Measurements from ENCODE around the gene DNAH17. TPM values are rescaled to one million over a fixed set of nuclear protein-coding genes. Genes with fewer than 3 reads are reported as not detected.

DNAH17 gene
- total RNA-seq, 3 donors from 2014 or later (not counting 1 experiment from before 2014, with no cell fraction given), result 0.16 to 0.25 (median 0.24) TPM

DNA sequence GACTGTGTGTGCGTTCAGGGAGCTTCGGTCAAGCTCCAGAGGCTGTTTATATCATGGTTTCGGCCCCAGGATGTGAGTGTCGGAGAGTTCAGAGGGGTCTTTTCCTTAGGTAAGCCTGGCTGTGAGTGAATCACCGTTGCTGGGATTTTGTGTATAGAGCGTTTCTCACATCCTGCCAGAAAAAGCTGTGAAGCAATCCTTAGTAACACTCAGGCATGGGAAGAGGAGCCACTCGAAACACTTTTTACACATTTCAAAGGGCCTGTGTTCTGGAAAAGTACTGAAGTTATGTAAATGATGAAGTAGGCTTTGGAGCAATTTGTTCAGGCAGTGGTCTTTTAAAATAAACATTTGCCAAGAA, 198.1 kb downstream of the DNAH17 start:
- peak overlapping the region; percentile 91 for H3K4me3 Mint-ChIP-seq
- WGBS (ENCODE audit: insufficient coverage), result 3% methylated on average over 6 of the region's 7 CpGs
- H3K9me3 ChIP-seq (ENCODE audit: control insufficient read depth, insufficient read depth, low read length), result no peaks in the 10 kb centered on the region
- no peak for ATAC-seq
- no peaks in the 10 kb centered on the region for H3K36me3 ChIP-seq (ENCODE audit: control insufficient read depth, insufficient read depth, low read length)
- no peaks in the 10 kb centered on the region for H3K27me3 ChIP-seq (ENCODE audit: control insufficient read depth, insufficient read depth, low read length)
- peaks cover 45% of the 10 kb centered on the region for H3K4me1 ChIP-seq (ENCODE audit: control insufficient read depth, insufficient read depth, low read length)
- peak overlapping the region; percentile 90 for H3K4me3 ChIP-seq (ENCODE audit: low read length)
- H3K27ac ChIP-seq (ENCODE audit: low read length), result peak overlapping the region; percentile 63
- no peaks in the 10 kb centered on the region for H3K27me3 Mint-ChIP-seq (ENCODE audit: low read depth in 2 of 2)
- peaks cover 44 to 45% of the 10 kb centered on the region in 2 donors for H3K4me1 Mint-ChIP-seq
- H3K9me3 Mint-ChIP-seq, result no peaks in the 10 kb centered on the region
- H3K27ac Mint-ChIP-seq, result peak overlapping the region; percentile 84 to 95
- intact Hi-C loops (cut with micrococcal nuclease), result loop anchor here (2.0 kb wide), 1 partner anchor 18 kb away; the partner anchor contains the start of gene SOCS3
- DNase-seq, result peak in 1 of 2 donors; percentile 28
- H3K36me3 Mint-ChIP-seq, result no peaks in the 10 kb centered on the region
- TF ChIP-seq, protein P1, sequence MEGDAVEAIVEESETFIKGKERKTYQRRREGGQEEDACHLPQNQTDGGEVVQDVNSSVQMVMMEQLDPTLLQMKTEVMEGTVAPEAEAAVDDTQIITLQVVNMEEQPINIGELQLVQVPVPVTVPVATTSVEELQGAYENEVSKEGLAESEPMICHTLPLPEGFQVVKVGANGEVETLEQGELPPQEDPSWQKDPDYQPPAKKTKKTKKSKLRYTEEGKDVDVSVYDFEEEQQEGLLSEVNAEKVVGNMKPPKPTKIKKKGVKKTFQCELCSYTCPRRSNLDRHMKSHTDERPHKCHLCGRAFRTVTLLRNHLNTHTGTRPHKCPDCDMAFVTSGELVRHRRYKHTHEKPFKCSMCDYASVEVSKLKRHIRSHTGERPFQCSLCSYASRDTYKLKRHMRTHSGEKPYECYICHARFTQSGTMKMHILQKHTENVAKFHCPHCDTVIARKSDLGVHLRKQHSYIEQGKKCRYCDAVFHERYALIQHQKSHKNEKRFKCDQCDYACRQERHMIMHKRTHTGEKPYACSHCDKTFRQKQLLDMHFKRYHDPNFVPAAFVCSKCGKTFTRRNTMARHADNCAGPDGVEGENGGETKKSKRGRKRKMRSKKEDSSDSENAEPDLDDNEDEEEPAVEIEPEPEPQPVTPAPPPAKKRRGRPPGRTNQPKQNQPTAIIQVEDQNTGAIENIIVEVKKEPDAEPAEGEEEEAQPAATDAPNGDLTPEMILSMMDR (IDR thresholded peaks at IDR 0.05), result no peak

DNA sequence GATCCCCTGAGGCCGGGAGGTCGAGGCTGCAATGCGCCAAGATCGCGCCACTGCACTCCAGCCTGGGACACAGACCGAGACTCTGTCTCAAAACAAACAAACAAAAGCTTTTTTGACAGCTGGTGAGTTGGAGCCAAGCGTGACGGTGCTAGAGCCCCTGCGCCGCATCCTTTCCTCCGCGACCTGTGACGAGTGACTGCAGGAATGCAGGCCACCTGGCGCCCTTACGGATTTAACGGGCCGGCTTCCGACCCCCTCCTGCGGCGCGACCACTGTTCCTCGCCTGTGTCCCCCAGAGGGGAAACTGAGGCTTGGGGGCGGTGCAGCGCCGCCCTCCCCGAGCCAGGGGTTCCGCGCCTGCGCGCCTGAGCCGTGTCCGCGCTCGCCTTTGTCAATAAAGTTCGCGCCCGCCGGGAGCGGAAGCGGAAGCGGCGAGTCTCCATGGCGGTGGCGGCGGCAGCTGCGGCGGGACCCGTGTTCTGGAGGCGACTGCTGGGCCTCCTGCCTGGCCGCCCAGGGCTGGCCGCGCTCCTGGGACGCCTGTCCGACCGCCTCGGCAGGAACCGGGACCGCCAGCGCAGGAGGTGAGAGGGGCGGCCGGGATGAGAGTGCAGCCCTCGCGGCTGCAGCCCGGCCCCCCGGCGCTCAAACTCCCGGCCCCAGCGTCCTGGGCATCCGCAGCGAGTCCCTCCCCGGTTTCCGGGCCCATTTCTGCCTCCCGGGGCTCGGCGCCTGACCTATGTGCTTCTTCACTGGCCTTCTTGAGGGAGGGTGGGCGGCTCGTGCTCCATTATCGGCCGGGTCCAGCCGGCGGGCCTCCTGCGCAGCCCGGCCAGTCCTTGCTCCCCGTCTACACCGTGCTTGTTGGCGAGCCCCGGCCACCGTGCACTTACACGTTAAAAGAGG, 198.7 kb downstream of the DNAH17 start, which contains the start of gene PGS1:
PGS1 (plus strand) TSS at position 425 of the 906 bp plus-strand sequence; CDS start at position 442, 17 bp downstream.
- TF ChIP-seq, protein P1 (IDR thresholded peaks at IDR 0.05), result no peak
- no peaks in the 10 kb centered on the region for H3K36me3 Mint-ChIP-seq
- peak within 1 kb of the TSS; percentile 90 for H3K4me3 ChIP-seq (ENCODE audit: low read length)
- peak within 1 kb of the TSS; percentile 91 for H3K4me3 Mint-ChIP-seq
- peak; percentile 73 to 86 (median 76) for ATAC-seq
- no peaks in the 10 kb centered on the region for H3K36me3 ChIP-seq (ENCODE audit: control insufficient read depth, insufficient read depth, low read length)
- no peaks in the 10 kb centered on the region for H3K9me3 ChIP-seq (ENCODE audit: control insufficient read depth, insufficient read depth, low read length)
- peaks cover 41% of the 10 kb centered on the region for H3K4me1 ChIP-seq (ENCODE audit: control insufficient read depth, insufficient read depth, low read length)
- peak within 1 kb of the TSS; percentile 66 for H3K27ac ChIP-seq (ENCODE audit: low read length)
- peaks cover 38% of the 10 kb centered on the region in 2 donors for H3K4me1 Mint-ChIP-seq
- H3K27me3 Mint-ChIP-seq (ENCODE audit: low read depth in 2 of 2), result no peaks in the 10 kb centered on the region
- no peaks in the 10 kb centered on the region for H3K9me3 Mint-ChIP-seq
- DNase-seq, result peak; percentile 83 to 90
- intact Hi-C loops (cut with micrococcal nuclease), result loop anchor here (2.0 kb wide), 1 partner anchor 18 kb away; the partner anchor contains the start of gene SOCS3
- peak within 1 kb of the TSS; percentile 84 to 95 for H3K27ac Mint-ChIP-seq
- WGBS (ENCODE audit: insufficient coverage), result 2% methylated on average over 89 of the region's 89 CpGs
- no peaks in the 10 kb centered on the region for H3K27me3 ChIP-seq (ENCODE audit: control insufficient read depth, insufficient read depth, low read length)

DNA sequence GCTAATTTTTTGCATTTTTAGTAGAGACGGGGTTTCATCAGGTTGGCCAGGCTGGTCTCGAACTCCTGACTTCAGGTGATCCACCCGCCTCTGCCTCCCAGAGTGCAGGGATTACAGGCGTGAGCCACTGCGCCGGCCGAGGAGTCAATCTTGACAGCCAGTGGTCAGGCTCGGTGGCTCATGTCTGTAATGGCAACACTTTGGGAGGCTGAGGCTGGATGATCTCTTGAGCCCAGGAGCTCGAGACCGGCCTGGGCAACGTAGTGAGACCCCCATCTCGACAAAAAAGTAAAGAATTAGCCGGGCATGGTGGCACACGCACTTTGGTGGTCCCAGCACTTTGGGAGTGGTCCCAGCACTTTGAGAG, 199.4 kb downstream of the DNAH17 start:
- peaks cover 32 to 34% of the 10 kb centered on the region in 2 donors for H3K4me1 Mint-ChIP-seq
- Histone ChIP-seq H3K4me1 (ENCODE audit: control insufficient read depth, insufficient read depth, low read length) (peaks cover 41% of the 10 kb centered on the region), H3K36me3 (ENCODE audit: control insufficient read depth, insufficient read depth, low read length) (no peaks in the 10 kb centered on the region), H3K9me3 (ENCODE audit: control insufficient read depth, insufficient read depth, low read length) (no peaks in the 10 kb centered on the region), H3K4me3 (ENCODE audit: low read length) (peak overlapping the region; percentile 90), H3K27me3 (ENCODE audit: control insufficient read depth, insufficient read depth, low read length) (no peaks in the 10 kb centered on the region), H3K27ac (ENCODE audit: low read length) (peak overlapping the region; percentile 66)
- TF ChIP-seq, protein P1 (IDR thresholded peaks at IDR 0.05), result no peak
- DNase-seq (no peak), ATAC-seq (no peak)
- H3K9me3 Mint-ChIP-seq, result no peaks in the 10 kb centered on the region
- intact Hi-C loops (cut with micrococcal nuclease), result loop anchor here (2.0 kb wide), 1 partner anchor 17 kb away; the partner anchor contains the start of gene SOCS3
- H3K27ac Mint-ChIP-seq, result peak overlapping the region; percentile 84 to 95
- no peaks in the 10 kb centered on the region for H3K27me3 Mint-ChIP-seq (ENCODE audit: low read depth in 2 of 2)
- H3K4me3 Mint-ChIP-seq, result peak overlapping the region; percentile 91
- 67% methylated on average over 14 of the region's 14 CpGs for WGBS (ENCODE audit: insufficient coverage)
- no peaks in the 10 kb centered on the region for H3K36me3 Mint-ChIP-seq
